GM13977 (cell line): ENCODE results near the gene WDR45B.

Experiments used
- DNase-seq: peaks from one replicate; pipeline ENCODE4 v3.0.0; 2012; ENCODE audit warnings: low spot score
- CTCF ChIP-seq: IDR thresholded peaks from 2 replicates; pipeline ENCODE4 v1.5.1; 2012; ENCODE audit warnings: mild to moderate bottlenecking, control low read depth; ENCODE audit not compliant: insufficient read depth; ENCODE audit errors: extremely low read depth, missing control alignments
- in situ Hi-C: fragments of 300-500 bp; cut with MboI; formaldehyde crosslinking; loops from one replicate; pipeline ENCODE4 v1.12.0; 2022; ENCODE audit warnings: low sequenced_read_pairs, low pct_unique_long_range_greater_than_20kb, mixed read lengths, inconsistent platforms; ENCODE audit not compliant: unreplicated experiment

Gene WDR45B

GRCh38 chr17:82668024-82668630 is 19.9 kb upstream of the WDR45B start:
- in situ Hi-C loops, result no loop called here
- no peak for TF ChIP-seq CTCF
- no peak for DNase-seq

- in situ Hi-C loops, result no loop called here
- no peak for TF ChIP-seq CTCF
- no peak for DNase-seq
These were observed 19.4 kb upstream of the WDR45B start for GRCh38 chr17:82667668-82668000.

- no peak for DNase-seq
- TF ChIP-seq CTCF, result no peak
- in situ Hi-C loops, result no loop called here
These were observed 18.9 kb upstream of the WDR45B start for GRCh38 chr17:82666931-82667667.

- in situ Hi-C loops, result no loop called here
- TF ChIP-seq CTCF, result no peak
- no peak for DNase-seq
These were observed 17.6 kb upstream of the WDR45B start for GRCh38 chr17:82665891-82666290.

GRCh38 chr17:82665217-82665616 is 17.0 kb upstream of the WDR45B start:
- DNase-seq, result no peak
- in situ Hi-C loops, result no loop called here

GRCh38 chr17:82664701-82665182 is 16.5 kb upstream of the WDR45B start:
- DNase-seq, result no peak
- in situ Hi-C loops, result no loop called here
- no peak for TF ChIP-seq CTCF

More at GRCh38 chr17:82665217-82665616, 17.0 kb upstream of the WDR45B start:
- no peak for TF ChIP-seq CTCF
